GM21529 (cell line): ENCODE data around the gene CCDC60.

Experiments used
- ATAC-seq: cut with Tn5 transposase; IDR thresholded peaks from one replicate; pipeline ENCODE4 v1.9.1; 2021; ENCODE audit not compliant: unreplicated experiment

The CCDC60 gene

GRCh38 chr12:119334430-119335170, at the start of gene CCDC60:
Gene CCDC60, plus strand, starts transcription at chr12:119334729. Its CDS starts 448 bp downstream, at chr12:119335177.
- no peak for ATAC-seq

GRCh38 chr12:119288576-119288975, 46.0 kb upstream of the CCDC60 start:
- ATAC-seq: no peak

GRCh38 chr12:119292893-119293630, 41.5 kb upstream of the CCDC60 start:
- no peak for ATAC-seq

- no peak for ATAC-seq
These were observed 40.3 kb upstream of the CCDC60 start for GRCh38 chr12:119294211-119294610.

GRCh38 chr12:119296535-119296934, 38.0 kb upstream of the CCDC60 start:
- no peak for ATAC-seq

- no peak for ATAC-seq
These were observed 35.4 kb upstream of the CCDC60 start for GRCh38 chr12:119299130-119299529.

GRCh38 chr12:119301379-119301778, 33.1 kb upstream of the CCDC60 start:
- ATAC-seq: no peak

- ATAC-seq: no peak
These were observed 32.0 kb upstream of the CCDC60 start for GRCh38 chr12:119302451-119303080.

GRCh38 chr12:119306593-119306992, 27.9 kb upstream of the CCDC60 start:
- ATAC-seq: no peak

- no peak for ATAC-seq
These were observed 26.8 kb upstream of the CCDC60 start for GRCh38 chr12:119307747-119308146.

- no peak for ATAC-seq
These were observed 25.6 kb upstream of the CCDC60 start for GRCh38 chr12:119308708-119309456.

GRCh38 chr12:119311878-119312277, 22.7 kb upstream of the CCDC60 start:
- no peak for ATAC-seq

- no peak for ATAC-seq
These were observed 21.6 kb upstream of the CCDC60 start for GRCh38 chr12:119312904-119313303.

- ATAC-seq: no peak
These were observed 20.2 kb upstream of the CCDC60 start for GRCh38 chr12:119314290-119314689.

- no peak for ATAC-seq
These were observed 14.9 kb upstream of the CCDC60 start for GRCh38 chr12:119319638-119320037.

GRCh38 chr12:119320678-119321077, 13.9 kb upstream of the CCDC60 start:
- no peak for ATAC-seq

- ATAC-seq: no peak
These were observed 12.2 kb upstream of the CCDC60 start for GRCh38 chr12:119322301-119322723.

GRCh38 chr12:119325813-119326212, 8.7 kb upstream of the CCDC60 start:
- ATAC-seq: no peak

- no peak for ATAC-seq
These were observed 8.2 kb upstream of the CCDC60 start for GRCh38 chr12:119326341-119326740.

GRCh38 chr12:119327471-119327870, 7.1 kb upstream of the CCDC60 start:
- ATAC-seq: no peak

- ATAC-seq: no peak
These were observed 6.4 kb upstream of the CCDC60 start for GRCh38 chr12:119328111-119328510.
